Memory B cell (primary cell): ENCODE data around the gene ITGAD.
"Not testable (repeated sequence)": the region's sequence is repeated elsewhere in the genome, so short reads cannot be mapped to it uniquely, and the experiment has no call there.

Experiments
- ATAC-seq: fragments of 150-1000 bp; cut with Tn5 transposase; 2 replicates; pipeline ENCODE4 v1.10.0; 2021; ENCODE audit warnings: low read depth, mild to moderate bottlenecking, moderate library complexity
- DNase-seq, 2 donors: peaks; one replicate each; pipeline ENCODE4 v3.0.0; 2022; ENCODE audit warnings: low spot score in 2 of 2
- H3K27ac Mint-ChIP-seq: one replicate; pipeline ENCODE4 v1.8.0; 2022; ENCODE audit warnings: mild to moderate bottlenecking, moderate library complexity, mixed read lengths
- H3K27me3 Mint-ChIP-seq: one replicate; pipeline ENCODE4 v1.8.0; 2022; ENCODE audit warnings: mixed read lengths
- H3K36me3 Mint-ChIP-seq: one replicate; pipeline ENCODE4 v1.8.0; 2022; ENCODE audit warnings: mild to moderate bottlenecking, mixed read lengths
- H3K4me1 Mint-ChIP-seq: one replicate; pipeline ENCODE4 v1.8.0; 2022; ENCODE audit warnings: mixed read lengths
- H3K4me3 Mint-ChIP-seq: one replicate; pipeline ENCODE4 v1.8.0; 2022; ENCODE audit warnings: mild to moderate bottlenecking, moderate library complexity, mixed read lengths
- H3K9me3 Mint-ChIP-seq: one replicate; pipeline ENCODE4 v1.8.0; 2022; ENCODE audit warnings: mixed read lengths

Gene ITGAD

GRCh38 chr16:31404353-31405064 is 11.4 kb downstream of the ITGAD start:
- Mint-ChIP-seq H3K4me1 (peaks cover 4% of the 10 kb centered on the region), H3K27ac (no peak overlapping the region), H3K36me3 (no peaks in the 10 kb centered on the region), H3K27me3 (peaks cover 5% of the 10 kb centered on the region), H3K9me3 (peaks cover 2% of the 10 kb centered on the region), H3K4me3 (no peak overlapping the region)
- ATAC-seq = no peak
- DNase-seq = no peak

GRCh38 chr16:31407406-31407805 is 14.3 kb downstream of the ITGAD start:
- ATAC-seq = no peak
- Mint-ChIP-seq H3K9me3 (no peaks in the 10 kb centered on the region), H3K27ac (no peak overlapping the region), H3K4me1 (no peaks in the 10 kb centered on the region), H3K27me3 (peaks cover 8% of the 10 kb centered on the region), H3K36me3 (no peaks in the 10 kb centered on the region), H3K4me3 (no peak overlapping the region)
- DNase-seq = no peak

DNA sequence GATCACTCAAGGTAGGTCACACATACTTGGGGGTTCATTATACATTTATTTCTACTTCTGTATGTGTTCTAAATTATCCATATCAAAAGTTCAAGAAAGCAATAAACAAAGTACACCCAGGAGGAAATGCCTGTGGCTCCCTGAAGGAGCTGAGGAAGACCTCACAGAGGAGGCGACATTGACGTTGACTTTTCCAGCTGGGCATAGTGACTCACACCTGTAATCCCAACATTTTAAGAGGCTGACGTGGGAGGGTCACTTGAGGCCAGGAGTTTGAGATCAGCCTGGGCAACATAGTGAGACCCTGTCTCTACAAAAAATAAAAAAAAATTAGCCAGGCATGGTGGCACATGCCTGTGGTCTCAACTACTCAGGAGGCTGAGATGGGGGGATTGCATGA is 16.3 kb downstream of the ITGAD start:
- H3K4me3 Mint-ChIP-seq = no peak overlapping the region
- H3K36me3 Mint-ChIP-seq = no peaks in the 10 kb centered on the region

GRCh38 chr16:31410082-31410481 is 16.9 kb downstream of the ITGAD start:
- Mint-ChIP-seq H3K4me3 (no peak overlapping the region), H3K27me3 (peaks cover 11% of the 10 kb centered on the region), H3K36me3 (no peaks in the 10 kb centered on the region), H3K4me1 (peaks cover 12% of the 10 kb centered on the region), H3K27ac (no peak overlapping the region), H3K9me3 (no peaks in the 10 kb centered on the region)
- ATAC-seq (no peak), DNase-seq (no peak)

More for the DNA sequence above, 16.3 kb downstream of the ITGAD start:
- H3K27me3 Mint-ChIP-seq = peaks cover 11% of the 10 kb centered on the region
- no peak for DNase-seq
- H3K9me3 Mint-ChIP-seq = no peaks in the 10 kb centered on the region
- peaks cover 11% of the 10 kb centered on the region for H3K4me1 Mint-ChIP-seq
- no peak for ATAC-seq
- no peak overlapping the region for H3K27ac Mint-ChIP-seq

DNA sequence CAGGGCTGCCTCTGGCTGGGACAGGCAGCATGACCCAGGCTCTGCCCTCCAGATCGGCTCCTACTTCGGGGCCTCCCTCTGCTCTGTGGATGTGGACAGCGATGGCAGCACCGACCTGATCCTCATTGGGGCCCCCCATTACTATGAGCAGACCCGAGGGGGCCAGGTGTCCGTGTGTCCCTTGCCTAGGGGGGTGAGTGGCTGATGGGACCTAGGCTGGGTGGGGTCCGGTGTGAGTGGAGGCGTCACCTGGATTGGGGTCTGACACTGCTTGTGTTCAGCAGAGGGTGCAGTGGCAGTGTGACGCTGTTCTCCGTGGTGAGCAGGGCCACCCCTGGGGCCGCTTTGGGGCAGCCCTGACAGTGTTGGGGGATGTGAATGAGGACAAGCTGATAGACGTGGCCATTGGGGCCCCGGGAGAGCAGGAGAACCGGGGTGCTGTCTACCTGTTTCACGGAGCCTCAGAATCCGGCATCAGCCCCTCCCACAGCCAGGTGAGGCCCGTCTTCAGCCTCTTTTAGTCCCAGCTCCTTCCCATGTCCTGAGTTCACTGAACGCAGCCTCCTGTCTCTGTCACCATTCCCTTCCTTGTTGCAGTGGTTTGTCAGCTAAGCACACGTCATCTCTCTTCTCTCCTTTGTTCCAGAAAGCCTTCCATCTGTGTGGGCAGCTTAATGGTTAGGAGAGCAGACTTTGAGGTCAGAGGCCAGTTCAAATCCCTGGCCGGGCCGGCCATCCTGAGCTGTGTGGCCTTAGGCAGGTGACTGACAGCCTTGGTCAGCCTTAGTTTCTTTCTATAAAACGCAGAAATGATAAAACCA is 18.1 kb downstream of the ITGAD start:
- Mint-ChIP-seq H3K9me3 (no peaks in the 10 kb centered on the region), H3K27me3 (peaks cover 16% of the 10 kb centered on the region), H3K4me1 (peaks cover 14% of the 10 kb centered on the region), H3K36me3 (no peaks in the 10 kb centered on the region), H3K27ac (no peak overlapping the region), H3K4me3 (no peak overlapping the region)
- DNase-seq (no peak), ATAC-seq (no peak)

DNA sequence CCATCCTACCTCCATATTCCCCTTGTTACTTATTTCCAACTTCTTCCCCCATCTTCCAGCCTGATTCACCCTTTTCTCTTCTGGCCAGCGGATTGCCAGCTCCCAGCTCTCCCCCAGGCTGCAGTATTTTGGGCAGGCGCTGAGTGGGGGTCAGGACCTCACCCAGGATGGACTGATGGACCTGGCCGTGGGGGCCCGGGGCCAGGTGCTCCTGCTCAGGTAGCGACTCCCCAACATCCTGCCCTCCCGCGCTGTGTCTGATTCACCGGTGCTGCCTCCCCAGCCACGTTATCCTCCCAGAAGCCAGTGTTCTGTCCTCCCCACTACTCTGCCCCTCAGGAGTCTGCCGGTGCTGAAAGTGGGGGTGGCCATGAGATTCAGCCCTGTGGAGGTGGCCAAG is 19.6 kb downstream of the ITGAD start:
- DNase-seq (no peak), ATAC-seq (no peak)
- no peak overlapping the region for H3K4me3 Mint-ChIP-seq
- peaks cover 18% of the 10 kb centered on the region for H3K27me3 Mint-ChIP-seq
- peaks cover 14% of the 10 kb centered on the region for H3K4me1 Mint-ChIP-seq
- H3K27ac Mint-ChIP-seq = no peak overlapping the region
- H3K36me3 Mint-ChIP-seq = no peaks in the 10 kb centered on the region
- H3K9me3 Mint-ChIP-seq = no peaks in the 10 kb centered on the region

- ATAC-seq (no peak), DNase-seq (no peak)
- H3K9me3 Mint-ChIP-seq = peaks cover 3% of the 10 kb centered on the region
- peaks cover 20% of the 10 kb centered on the region for H3K27me3 Mint-ChIP-seq
- peaks cover 5% of the 10 kb centered on the region for H3K36me3 Mint-ChIP-seq
- peaks cover 14% of the 10 kb centered on the region for H3K4me1 Mint-ChIP-seq
- H3K27ac Mint-ChIP-seq = no peak overlapping the region
- no peak overlapping the region for H3K4me3 Mint-ChIP-seq
Observed at GRCh38 chr16:31413381-31413780, 20.2 kb downstream of the ITGAD start.

DNA sequence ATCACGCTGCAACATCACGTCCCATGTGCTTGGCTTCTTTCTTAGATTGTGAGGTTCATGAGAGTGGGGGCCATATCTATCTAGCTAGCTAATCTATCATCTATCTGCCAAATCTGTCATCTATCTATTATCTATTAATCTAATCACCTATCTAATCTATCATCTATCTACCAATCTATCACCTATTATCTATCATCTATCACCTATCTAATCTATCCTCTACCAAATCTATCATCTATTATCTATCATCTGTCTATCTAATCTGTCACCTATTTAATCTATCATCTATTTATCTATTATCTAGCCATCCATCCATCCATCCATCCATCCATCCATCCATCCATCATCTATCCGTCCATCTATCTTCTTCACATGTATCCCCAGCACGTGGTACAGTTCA is 20.8 kb downstream of the ITGAD start:
- H3K27me3 Mint-ChIP-seq = peaks cover 16% of the 10 kb centered on the region
- H3K4me1 Mint-ChIP-seq = peaks cover 14% of the 10 kb centered on the region
- DNase-seq (no peak), ATAC-seq (no peak)
- peaks cover 3% of the 10 kb centered on the region for H3K9me3 Mint-ChIP-seq
- peaks cover 5% of the 10 kb centered on the region for H3K36me3 Mint-ChIP-seq
- no peak overlapping the region for H3K27ac Mint-ChIP-seq
- no peak overlapping the region for H3K4me3 Mint-ChIP-seq

DNA sequence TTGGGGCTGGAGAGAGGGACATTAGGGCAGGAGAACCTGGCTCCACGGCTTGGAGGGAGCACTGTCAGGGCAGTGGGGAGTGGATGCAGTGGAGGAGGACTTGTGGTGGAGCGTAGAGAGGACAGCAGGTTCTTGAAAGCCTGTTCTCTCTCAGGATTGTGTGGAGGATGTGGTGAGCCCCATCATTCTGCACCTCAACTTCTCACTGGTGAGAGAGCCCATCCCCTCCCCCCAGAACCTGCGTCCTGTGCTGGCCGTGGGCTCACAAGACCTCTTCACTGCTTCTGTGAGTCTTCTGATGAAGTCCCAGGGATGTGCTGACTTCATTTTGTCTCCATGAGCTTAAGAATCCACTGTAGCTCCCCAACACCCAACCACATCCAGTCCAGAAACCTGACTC is 21.6 kb downstream of the ITGAD start:
- peaks cover 5% of the 10 kb centered on the region for H3K36me3 Mint-ChIP-seq
- no peak overlapping the region for H3K27ac Mint-ChIP-seq
- peaks cover 16% of the 10 kb centered on the region for H3K27me3 Mint-ChIP-seq
- no peak for DNase-seq
- no peak for ATAC-seq
- H3K4me3 Mint-ChIP-seq = no peak overlapping the region
- peaks cover 3% of the 10 kb centered on the region for H3K9me3 Mint-ChIP-seq
- peaks cover 14% of the 10 kb centered on the region for H3K4me1 Mint-ChIP-seq

GRCh38 chr16:31416371-31416770 is 23.2 kb downstream of the ITGAD start:
- H3K27ac Mint-ChIP-seq = no peak overlapping the region
- no peak overlapping the region for H3K4me3 Mint-ChIP-seq
- no peak for ATAC-seq
- peaks cover 5% of the 10 kb centered on the region for H3K36me3 Mint-ChIP-seq
- H3K4me1 Mint-ChIP-seq = peaks cover 14% of the 10 kb centered on the region
- H3K27me3 Mint-ChIP-seq = peaks cover 17% of the 10 kb centered on the region
- no peak for DNase-seq
- H3K9me3 Mint-ChIP-seq = peaks cover 3% of the 10 kb centered on the region

- not testable (repeated sequence) for DNase-seq, ATAC-seq, H3K27ac Mint-ChIP-seq, H3K4me3 Mint-ChIP-seq, H3K9me3 Mint-ChIP-seq, H3K36me3 Mint-ChIP-seq
- Mint-ChIP-seq H3K27me3 (peaks cover 17% of the 10 kb centered on the region), H3K4me1 (peaks cover 14% of the 10 kb centered on the region)
Observed at GRCh38 chr16:31417036-31417435, 23.9 kb downstream of the ITGAD start.

GRCh38 chr16:31417916-31418315 is 24.8 kb downstream of the ITGAD start:
- Mint-ChIP-seq H3K27me3 (peaks cover 20% of the 10 kb centered on the region), H3K27ac (no peak overlapping the region), H3K36me3 (peaks cover 5% of the 10 kb centered on the region), H3K9me3 (peaks cover 3% of the 10 kb centered on the region), H3K4me1 (peaks cover 14% of the 10 kb centered on the region), H3K4me3 (no peak overlapping the region)
- DNase-seq (no peak), ATAC-seq (no peak)

DNA sequence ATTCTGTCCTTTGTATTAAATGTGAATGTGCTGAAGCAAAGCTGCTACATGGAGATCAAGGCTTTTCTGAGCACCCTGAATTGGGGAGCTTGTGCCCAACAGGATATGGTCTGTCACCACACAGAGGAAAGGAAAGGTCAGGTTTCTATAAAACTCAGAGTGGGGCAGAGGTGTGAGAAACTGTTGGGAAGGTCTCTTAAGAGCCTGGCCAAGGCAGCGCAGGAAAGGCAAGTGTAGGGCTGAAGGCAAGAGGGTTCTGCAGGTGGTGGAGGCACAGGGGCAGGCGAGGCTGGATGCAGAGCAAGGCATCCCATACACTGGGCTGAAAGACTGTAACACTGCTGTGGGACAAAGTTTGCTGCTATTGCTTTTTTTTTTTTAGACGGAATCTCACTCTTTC is 26.9 kb downstream of the ITGAD start:
- ATAC-seq (no peak), DNase-seq (no peak)
- Mint-ChIP-seq H3K27ac (no peak overlapping the region), H3K4me3 (no peak overlapping the region), H3K9me3 (peaks cover 3% of the 10 kb centered on the region), H3K27me3 (peaks cover 23% of the 10 kb centered on the region), H3K4me1 (peaks cover 3% of the 10 kb centered on the region), H3K36me3 (peaks cover 5% of the 10 kb centered on the region)

GRCh38 chr16:31421587-31421986 is 28.5 kb downstream of the ITGAD start:
- Mint-ChIP-seq H3K4me1 (peaks cover 3% of the 10 kb centered on the region), H3K27ac (no peak overlapping the region), H3K4me3 (no peak overlapping the region), H3K27me3 (peaks cover 23% of the 10 kb centered on the region), H3K36me3 (peaks cover 5% of the 10 kb centered on the region), H3K9me3 (peaks cover 3% of the 10 kb centered on the region)
- DNase-seq (no peak), ATAC-seq (no peak)
